ENCODE measurements around the gene DUS1L.

DNA sequence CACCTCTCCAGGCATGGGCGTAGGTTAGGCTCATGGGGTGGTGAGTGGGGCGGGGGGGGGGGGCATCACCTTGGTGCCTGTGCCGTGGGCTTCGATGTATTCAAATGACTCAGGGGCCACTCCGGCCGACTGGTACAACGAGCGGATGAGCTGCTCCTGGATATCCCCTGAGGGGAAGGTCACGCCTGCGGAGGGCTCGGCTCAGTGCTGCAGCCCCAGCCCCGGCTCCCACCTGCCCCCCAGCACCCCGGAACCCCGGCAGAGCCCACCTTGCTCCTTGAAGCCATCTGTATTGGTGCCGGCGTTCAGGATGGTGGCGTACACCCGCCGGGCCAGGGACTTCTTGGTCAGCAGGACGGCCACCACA lies 27.0 kb upstream of the DUS1L start:
- TF ChIP-seq POLR2A (IDR thresholded peaks at IDR 0.05; ENCODE audit: extremely low read depth, insufficient read length) (no peak), MYC (IDR thresholded peaks at IDR 0.05; ENCODE audit: low read depth, low read length) (no peak)
- TF ChIP-seq, protein P1, sequence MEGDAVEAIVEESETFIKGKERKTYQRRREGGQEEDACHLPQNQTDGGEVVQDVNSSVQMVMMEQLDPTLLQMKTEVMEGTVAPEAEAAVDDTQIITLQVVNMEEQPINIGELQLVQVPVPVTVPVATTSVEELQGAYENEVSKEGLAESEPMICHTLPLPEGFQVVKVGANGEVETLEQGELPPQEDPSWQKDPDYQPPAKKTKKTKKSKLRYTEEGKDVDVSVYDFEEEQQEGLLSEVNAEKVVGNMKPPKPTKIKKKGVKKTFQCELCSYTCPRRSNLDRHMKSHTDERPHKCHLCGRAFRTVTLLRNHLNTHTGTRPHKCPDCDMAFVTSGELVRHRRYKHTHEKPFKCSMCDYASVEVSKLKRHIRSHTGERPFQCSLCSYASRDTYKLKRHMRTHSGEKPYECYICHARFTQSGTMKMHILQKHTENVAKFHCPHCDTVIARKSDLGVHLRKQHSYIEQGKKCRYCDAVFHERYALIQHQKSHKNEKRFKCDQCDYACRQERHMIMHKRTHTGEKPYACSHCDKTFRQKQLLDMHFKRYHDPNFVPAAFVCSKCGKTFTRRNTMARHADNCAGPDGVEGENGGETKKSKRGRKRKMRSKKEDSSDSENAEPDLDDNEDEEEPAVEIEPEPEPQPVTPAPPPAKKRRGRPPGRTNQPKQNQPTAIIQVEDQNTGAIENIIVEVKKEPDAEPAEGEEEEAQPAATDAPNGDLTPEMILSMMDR (IDR thresholded peaks at IDR 0.05; ENCODE audit: low read depth, low read length), result no peak
